ENCODE measurements around the gene RTN4RL1. TPM values are rescaled to one million over a fixed set of nuclear protein-coding genes. Genes with fewer than 3 reads are reported as not detected.
"Not testable (repeated sequence)": the region's sequence is repeated elsewhere in the genome, so short reads cannot be mapped to it uniquely, and the experiment has no call there.

RTN4RL1 gene
- total RNA-seq, 1 experiment from 2014 or later, result not detected

GRCh38 chr17:1896243-1897104 is 128.7 kb downstream of the RTN4RL1 start:
- DNase-seq (ENCODE audit: low read depth), result no peak

- DNase-seq (ENCODE audit: low read depth), result not testable (repeated sequence)
Observed at GRCh38 chr17:1895479-1895878, 129.7 kb downstream of the RTN4RL1 start.

- DNase-seq (ENCODE audit: low read depth), result no peak
Observed at GRCh38 chr17:1894753-1895339, 130.3 kb downstream of the RTN4RL1 start.

- DNase-seq (ENCODE audit: low read depth), result no peak
Observed at GRCh38 chr17:1890758-1891450, 134.2 kb downstream of the RTN4RL1 start.

GRCh38 chr17:1888741-1889140 is 136.4 kb downstream of the RTN4RL1 start:
- DNase-seq (ENCODE audit: low read depth), result no peak

Other genes with a start within 250 kb of the RTN4RL1 start
- 10.1 and 11.0 TPM in 2 replicates for gene SMYD4, start 195.4 kb downstream of the RTN4RL1 start, total RNA-seq (2014; rRNA removed; shearing (Covaris generic))
- gene RPA1, start 195.3 kb downstream of the RTN4RL1 start, total RNA-seq (2014; rRNA removed; shearing (Covaris generic)), result 25.4 and 29.9 TPM in 2 replicates
- gene DPH1, start 4.8 kb upstream of the RTN4RL1 start, total RNA-seq (2014; rRNA removed; shearing (Covaris generic)), result 45.2 TPM in 2 replicates
- 83.3 and 93.3 TPM in 2 replicates for gene OVCA2, start 16.7 kb upstream of the RTN4RL1 start, total RNA-seq (2014; rRNA removed; shearing (Covaris generic))
- 10.4 and 12.2 TPM in 2 replicates for gene HIC1, start 29.8 kb upstream of the RTN4RL1 start, total RNA-seq (2014; rRNA removed; shearing (Covaris generic))